Stimulated activated memory B cell treated with anti-CD40 and anti-IgM and Interleukin-4, amounts not matched to agents 10 μg/mL and 1 μg/mL and 100 μg/mL, for 72 hours (primary cell): ENCODE measurements around the gene GRIA2.

Source experiments
- ATAC-seq: fragments of 150-1000 bp; cut with Tn5 transposase; 2 replicates; pipeline ENCODE4 v1.10.0; 2021
- H3K27ac Mint-ChIP-seq: one replicate; pipeline ENCODE4 v1.8.0; 2022; ENCODE audit warnings: mild to moderate bottlenecking, mixed read lengths
- H3K27me3 Mint-ChIP-seq: one replicate; pipeline ENCODE4 v1.8.0; 2022; ENCODE audit warnings: mixed read lengths
- H3K36me3 Mint-ChIP-seq: one replicate; pipeline ENCODE4 v1.8.0; 2022; ENCODE audit warnings: mixed read lengths
- H3K4me1 Mint-ChIP-seq: one replicate; pipeline ENCODE4 v1.8.0; 2022; ENCODE audit warnings: mixed read lengths
- H3K4me3 Mint-ChIP-seq: one replicate; pipeline ENCODE4 v1.8.0; 2022; ENCODE audit warnings: mild to moderate bottlenecking, moderate library complexity, mixed read lengths
- H3K9me3 Mint-ChIP-seq: one replicate; pipeline ENCODE4 v1.8.0; 2022; ENCODE audit warnings: mixed read lengths

The GRIA2 gene

DNA sequence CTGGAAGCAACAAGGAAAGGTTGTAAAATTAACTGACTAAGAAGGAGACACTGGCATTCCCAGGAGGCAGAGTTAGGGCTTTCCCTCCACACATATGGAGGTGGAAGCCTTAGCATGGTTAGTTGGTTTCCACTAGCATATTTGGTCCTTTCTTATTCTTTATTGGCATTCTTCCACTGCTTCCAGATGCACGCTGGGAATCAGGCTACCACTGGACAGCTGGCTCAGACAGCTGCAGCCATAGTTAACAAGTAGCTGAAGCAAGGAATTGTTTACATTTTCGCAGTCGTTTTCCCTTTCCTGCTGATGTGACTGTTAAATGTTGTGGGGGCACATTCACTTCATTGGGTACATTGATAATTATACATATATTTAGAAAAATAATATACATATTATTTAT lies 169.2 kb downstream of the GRIA2 start:
- H3K36me3 Mint-ChIP-seq, result no peaks in the 10 kb centered on the region
- H3K9me3 Mint-ChIP-seq, result peaks cover 5% of the 10 kb centered on the region
- ATAC-seq, result no peak
- H3K27me3 Mint-ChIP-seq, result no peaks in the 10 kb centered on the region
- no peaks in the 10 kb centered on the region for H3K4me1 Mint-ChIP-seq
- no peak overlapping the region for H3K27ac Mint-ChIP-seq
- H3K4me3 Mint-ChIP-seq, result no peak overlapping the region

GRCh38 chr4:157405070-157405469 lies 184.5 kb downstream of the GRIA2 start:
- no peak overlapping the region for H3K4me3 Mint-ChIP-seq
- H3K4me1 Mint-ChIP-seq, result no peaks in the 10 kb centered on the region
- H3K36me3 Mint-ChIP-seq, result no peaks in the 10 kb centered on the region
- H3K27me3 Mint-ChIP-seq, result no peaks in the 10 kb centered on the region
- peaks cover 3% of the 10 kb centered on the region for H3K9me3 Mint-ChIP-seq
- ATAC-seq, result no peak
- H3K27ac Mint-ChIP-seq, result no peak overlapping the region
